ENCODE data around the gene NPAS3. TPM values are rescaled to one million over a fixed set of nuclear protein-coding genes. Genes with fewer than 3 reads are reported as not detected.

Gene NPAS3
- total RNA-seq, 1 donor from 2014 or later, result 0.95 TPM

- Histone ChIP-seq H3K27me3 (ENCODE audit: low read depth) (no peaks in the 10 kb centered on the region), H3K36me3 (no peaks in the 10 kb centered on the region), H3K4me1 (no peaks in the 10 kb centered on the region), H3K4me3 (no peak overlapping the region), H3K9me3 (no peaks in the 10 kb centered on the region), H3K27ac (no peak overlapping the region)
- intact Hi-C loops (cut with DNase I), result no loop called here
- TF ChIP-seq CTCF (IDR thresholded peaks at IDR 0.05), result no peak
- DNase-seq (no peak), ATAC-seq (no peak)
These were observed 96.9 kb downstream of the NPAS3 start for GRCh38 chr14:33035416-33036194.

GRCh38 chr14:33039311-33039710 is 100.6 kb downstream of the NPAS3 start:
- no peak for ATAC-seq
- intact Hi-C loops (cut with DNase I), result no loop called here

GRCh38 chr14:33040372-33041140 is 101.9 kb downstream of the NPAS3 start:
- H3K9me3 ChIP-seq, result no peaks in the 10 kb centered on the region
- intact Hi-C loops (cut with DNase I), result no loop called here
- H3K4me1 ChIP-seq, result no peaks in the 10 kb centered on the region

More at GRCh38 chr14:33039311-33039710, 100.6 kb downstream of the NPAS3 start:
- Histone ChIP-seq H3K36me3 (no peaks in the 10 kb centered on the region), H3K27me3 (ENCODE audit: low read depth) (no peaks in the 10 kb centered on the region), H3K4me1 (no peaks in the 10 kb centered on the region), H3K4me3 (no peak overlapping the region), H3K27ac (no peak overlapping the region), H3K9me3 (no peaks in the 10 kb centered on the region)
- TF ChIP-seq CTCF (IDR thresholded peaks at IDR 0.05), result no peak
- no peak for DNase-seq

GRCh38 chr14:33042591-33042990 is 103.9 kb downstream of the NPAS3 start:
- Histone ChIP-seq H3K9me3 (no peaks in the 10 kb centered on the region), H3K36me3 (no peaks in the 10 kb centered on the region), H3K27ac (no peak overlapping the region), H3K4me3 (no peak overlapping the region), H3K4me1 (no peaks in the 10 kb centered on the region), H3K27me3 (ENCODE audit: low read depth) (no peaks in the 10 kb centered on the region)
- DNase-seq (no peak), ATAC-seq (no peak)
- intact Hi-C loops (cut with DNase I), result no loop called here
- no peak for TF ChIP-seq CTCF (IDR thresholded peaks at IDR 0.05)

More at GRCh38 chr14:33040372-33041140, 101.9 kb downstream of the NPAS3 start:
- H3K27ac ChIP-seq, result no peak overlapping the region
- ATAC-seq (no peak), DNase-seq (no peak)
- no peak overlapping the region for H3K4me3 ChIP-seq
- no peaks in the 10 kb centered on the region for H3K36me3 ChIP-seq
- TF ChIP-seq CTCF (IDR thresholded peaks at IDR 0.05), result no peak
- H3K27me3 ChIP-seq (ENCODE audit: low read depth), result no peaks in the 10 kb centered on the region

GRCh38 chr14:33045760-33046159 is 107.1 kb downstream of the NPAS3 start:
- intact Hi-C loops (cut with DNase I), result no loop called here
- Histone ChIP-seq H3K36me3 (no peaks in the 10 kb centered on the region), H3K4me1 (no peaks in the 10 kb centered on the region), H3K27ac (no peak overlapping the region), H3K4me3 (no peak overlapping the region), H3K9me3 (no peaks in the 10 kb centered on the region), H3K27me3 (ENCODE audit: low read depth) (no peaks in the 10 kb centered on the region)
- TF ChIP-seq CTCF (IDR thresholded peaks at IDR 0.05), result no peak
- DNase-seq (no peak), ATAC-seq (no peak)
